ENCODE data around the gene GPRC5D. TPM values are rescaled to one million over a fixed set of nuclear protein-coding genes. Genes with fewer than 3 reads are reported as not detected.

The GPRC5D gene
- total RNA-seq, 1 donor from 2014 or later, result not detected

DNA sequence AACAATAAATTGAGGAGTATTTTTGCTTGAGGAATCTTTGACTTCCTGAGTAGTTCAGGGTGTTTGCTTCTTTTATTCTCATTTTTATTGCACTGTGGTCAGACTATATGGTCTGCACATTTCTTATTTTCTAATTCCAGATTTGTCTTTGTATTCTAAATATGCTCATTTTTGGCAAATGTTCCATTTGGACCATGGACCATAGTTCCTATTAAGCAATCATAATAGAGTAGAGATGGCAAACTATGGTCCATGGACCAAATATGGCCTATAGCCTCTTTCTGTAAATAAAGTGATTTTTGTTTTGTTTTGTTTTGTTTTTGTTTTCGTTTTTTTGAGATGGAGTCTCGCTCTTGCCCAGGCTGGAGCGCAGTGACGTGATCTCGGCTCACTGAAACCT, 58.5 kb downstream of the GPRC5D start:
- ATAC-seq (no peak), DNase-seq (no peak)
- intact Hi-C loops (cut with micrococcal nuclease), result no loop called here

DNA sequence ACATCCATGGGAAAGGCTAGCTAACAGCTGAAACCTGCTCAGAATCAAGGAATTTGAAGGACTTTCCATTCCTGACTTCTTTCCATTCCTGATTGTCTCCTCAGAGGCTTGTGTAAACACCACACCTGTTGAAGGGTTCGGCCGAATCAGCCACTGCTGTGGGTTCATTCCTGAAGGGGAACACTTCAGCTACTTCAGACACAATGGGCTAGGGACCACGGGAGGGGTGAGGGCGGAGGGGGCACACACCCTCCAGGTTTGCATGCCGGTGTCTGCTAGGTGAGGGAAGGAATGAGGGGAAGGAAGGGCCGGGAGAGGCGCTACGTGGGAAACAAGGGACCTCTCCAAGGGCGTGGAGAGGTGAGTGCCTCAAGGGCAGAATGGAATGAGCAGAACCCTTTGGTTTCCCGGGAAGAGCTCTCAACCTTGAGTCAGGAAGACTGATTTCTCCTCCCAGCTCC, 59.3 kb downstream of the GPRC5D start:
- ATAC-seq, result no peak
- no peak for DNase-seq
- intact Hi-C loops (cut with micrococcal nuclease), result no loop called here

DNA sequence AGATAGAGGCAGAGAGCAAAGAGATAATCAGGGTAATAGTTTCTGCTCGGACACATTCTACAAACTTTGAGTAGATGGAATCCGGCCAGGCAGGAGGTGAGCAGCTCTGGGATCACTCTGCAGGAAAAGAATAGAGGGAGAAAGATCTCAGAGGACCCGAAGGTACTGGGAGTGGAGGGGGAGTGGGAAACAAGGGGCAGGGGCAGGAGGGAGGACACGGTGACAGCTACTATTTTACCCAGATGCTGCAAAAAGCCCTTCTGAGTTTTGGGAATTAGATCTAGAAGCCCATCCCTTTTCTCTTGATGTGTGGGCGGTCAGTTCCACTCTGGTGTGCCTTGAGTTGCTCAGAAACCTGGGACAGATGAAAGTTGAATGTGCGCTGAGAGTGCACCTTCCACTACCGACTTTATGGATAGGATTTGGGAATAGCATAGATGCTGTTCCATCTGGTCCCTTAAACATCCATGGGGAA, 60.1 kb downstream of the GPRC5D start:
- intact Hi-C loops (cut with micrococcal nuclease), result no loop called here
- no peak for ATAC-seq

DNA sequence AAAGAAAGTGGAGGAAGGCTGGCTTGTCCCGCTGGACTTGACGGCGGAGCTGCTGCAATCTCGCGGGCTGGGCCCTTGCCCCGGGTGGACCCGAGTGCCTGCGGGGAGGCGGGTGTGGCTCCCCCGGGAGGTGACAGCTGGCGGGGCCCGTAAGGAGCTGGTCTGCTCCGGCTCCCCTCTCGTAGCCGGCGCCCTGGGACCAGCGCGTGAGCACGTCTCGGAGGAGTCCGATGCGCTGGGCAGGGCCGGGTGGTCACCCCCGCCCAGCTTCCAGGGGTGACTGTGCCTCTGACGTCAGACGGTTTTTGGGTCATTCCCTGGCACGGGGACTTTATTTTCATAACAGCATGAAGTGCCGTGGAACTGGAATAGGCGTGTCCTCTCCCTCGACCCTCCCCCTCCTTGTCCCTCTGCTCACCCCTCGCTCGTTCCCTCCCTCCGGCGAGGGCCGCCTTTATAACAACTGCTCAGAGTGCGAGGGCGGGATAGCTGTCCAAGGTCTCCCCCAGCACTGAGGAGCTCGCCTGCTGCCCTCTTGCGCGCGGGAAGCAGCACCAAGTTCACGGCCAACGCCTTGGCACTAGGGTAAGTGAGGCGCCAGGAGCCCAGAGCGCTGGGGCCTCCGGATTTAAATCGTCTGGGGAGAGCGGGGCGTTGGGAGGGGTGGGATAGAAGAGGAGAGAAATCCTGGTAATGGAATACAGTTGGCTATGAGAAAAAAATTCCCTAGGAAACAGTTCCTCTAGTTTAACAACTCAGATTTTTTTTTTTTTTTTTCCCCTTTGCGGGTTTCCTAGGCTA, 60.7 kb downstream of the GPRC5D start, which contains the start of gene GPRC5A:
Gene GPRC5A, plus strand, starts transcription at position 483 of the 801 bp plus-strand sequence. CDS start 16,688 bp downstream, outside the sequence.
- intact Hi-C loops (cut with micrococcal nuclease), result no loop called here
- DNase-seq, result peak; percentile 84
- ATAC-seq, result peak; percentile 95

More for the DNA sequence above, 60.1 kb downstream of the GPRC5D start:
- no peak for DNase-seq

Other genes with a start within 250 kb of the GPRC5D start
- 40.9 TPM for gene CDKN1B, start 234.8 kb downstream of the GPRC5D start, total RNA-seq
- gene APOLD1, start 166.5 kb downstream of the GPRC5D start, total RNA-seq, result 21.3 TPM
- 29.9 TPM for gene DDX47, start 138.8 kb downstream of the GPRC5D start, total RNA-seq
- 1.9 TPM for gene GPRC5A, start 60.6 kb downstream of the GPRC5D start, total RNA-seq
- 68.3 TPM for gene HEBP1, start 48.1 kb upstream of the GPRC5D start, total RNA-seq
- gene FAM234B, start 92.2 kb upstream of the GPRC5D start, total RNA-seq, result 1.8 TPM
- gene GSG1, start 151.5 kb upstream of the GPRC5D start, total RNA-seq, result not detected
- gene EMP1, start 244.6 kb upstream of the GPRC5D start, total RNA-seq, result 76.8 TPM